ENCODE data around the gene CDC42SE1.

DNA sequence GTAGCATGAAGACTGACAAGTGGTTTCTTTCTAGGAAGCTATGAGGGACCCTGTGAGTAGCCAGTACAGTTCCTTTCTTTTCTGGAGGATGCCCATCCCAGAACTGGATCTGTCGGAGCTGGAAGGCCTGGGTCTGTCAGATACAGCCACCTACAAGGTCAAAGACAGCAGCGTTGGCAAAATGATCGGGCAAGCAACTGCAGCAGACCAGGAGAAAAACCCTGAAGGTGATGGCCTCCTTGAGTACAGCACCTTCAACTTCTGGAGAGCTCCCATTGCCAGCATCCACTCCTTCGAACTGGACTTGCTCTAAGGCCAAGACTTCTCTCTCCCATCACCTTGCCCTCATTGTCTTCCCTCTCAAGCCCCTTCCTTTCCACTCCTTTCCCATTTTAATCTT, 7.8 kb upstream of the CDC42SE1 start:
- TF ChIP-seq CREB1 (IDR thresholded peaks at IDR 0.05; ENCODE audit: low read depth) (no peak), ZBTB7A (IDR thresholded peaks at IDR 0.05; ENCODE audit: low read depth) (no peak), RAD21 (IDR thresholded peaks at IDR 0.05; ENCODE audit: low read depth) (no peak), TCF12 (IDR thresholded peaks at IDR 0.05; ENCODE audit: low read depth) (no peak), NFIC (IDR thresholded peaks at IDR 0.05) (no peak)
- TF ChIP-seq, protein P1, sequence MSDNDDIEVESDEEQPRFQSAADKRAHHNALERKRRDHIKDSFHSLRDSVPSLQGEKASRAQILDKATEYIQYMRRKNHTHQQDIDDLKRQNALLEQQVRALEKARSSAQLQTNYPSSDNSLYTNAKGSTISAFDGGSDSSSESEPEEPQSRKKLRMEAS (IDR thresholded peaks at IDR 0.05), result no peak
